Activated naive CD8-positive, alpha-beta T cell treated with anti-CD3 and anti-CD28 coated beads, Interleukin-2, amount 10 ng/mL, durations not matched to agents 7 days and 5 days (primary cell): ENCODE results near the gene FKBP1B. TPM values are rescaled to one million over a fixed set of nuclear protein-coding genes. Genes with fewer than 3 reads are reported as not detected.
"Not testable (repeated sequence)": the region's sequence is repeated elsewhere in the genome, so short reads cannot be mapped to it uniquely, and the experiment has no call there.

Source experiments
- ATAC-seq: fragments of 150-1000 bp; cut with Tn5 transposase; one replicate; pipeline ENCODE4 v1.10.0; 2021; ENCODE audit warnings: low read depth, moderate library complexity
- POLR2A ChIA-PET: fragments of 350-600 bp; sonication (Branson Sonifier 250); formaldehyde crosslinking; loops from one replicate; lab custom pipeline; 2021; ENCODE audit warnings: antibody characterized with exemption; lab: Charles Lee
- DNase-seq: peaks from one replicate; pipeline ENCODE4 v3.0.0; 2021
- H3K27ac Mint-ChIP-seq: one replicate; pipeline ENCODE4 v1.8.0; 2022; ENCODE audit warnings: mild to moderate bottlenecking, mixed read lengths
- H3K27me3 Mint-ChIP-seq: one replicate; pipeline ENCODE4 v1.8.0; 2022; ENCODE audit warnings: mild to moderate bottlenecking, moderate library complexity, mixed read lengths
- H3K36me3 Mint-ChIP-seq: one replicate; pipeline ENCODE4 v1.8.0; 2021; ENCODE audit warnings: mild to moderate bottlenecking, mixed read lengths
- H3K4me1 Mint-ChIP-seq: one replicate; pipeline ENCODE4 v1.8.0; 2021; ENCODE audit warnings: mixed read lengths
- H3K4me3 Mint-ChIP-seq: one replicate; pipeline ENCODE4 v1.8.0; 2022; ENCODE audit warnings: mild to moderate bottlenecking, moderate library complexity, mixed read lengths
- H3K9me3 Mint-ChIP-seq: one replicate; pipeline ENCODE4 v1.8.0; 2021; ENCODE audit warnings: mixed read lengths
- total RNA-seq, 2 experiments: library from RNA; stranded (reverse); gene quantifications; one replicate each; pipeline ENCODE4 v1.2.3, GENCODE V29; 2021

The FKBP1B gene
- total RNA-seq, 2 experiments from 2014 or later, result 4.0 to 4.3 TPM

- Mint-ChIP-seq H3K36me3 (peaks cover 10% of the 10 kb centered on the region), H3K27me3 (no peaks in the 10 kb centered on the region), H3K4me1 (peaks cover 23% of the 10 kb centered on the region), H3K27ac (peak overlapping the region; percentile 95), H3K4me3 (peak overlapping the region; percentile 96), H3K9me3 (no peaks in the 10 kb centered on the region)
- ATAC-seq (peak; percentile 71), DNase-seq (no peak)
- POLR2A ChIA-PET, result interaction anchor here (0.5 to 2.7 kb wide), 10 partner anchors 33 to 259 kb away, joined by 3 to 40 read pairs (median 5); partner anchors contain the start of genes ATAD2B, FAM228B, UBXN2A and WDCP
Measured at GRCh38 chr2:24083567-24084385, 34.2 kb downstream of the FKBP1B start.

- no peaks in the 10 kb centered on the region for H3K27me3 Mint-ChIP-seq
- peak within 1 kb of the TSS; percentile 96 for H3K4me3 Mint-ChIP-seq
- POLR2A ChIA-PET, result interaction anchor here (0.5 to 2.7 kb wide), 7 partner anchors 35 to 219 kb away, joined by 3 to 40 read pairs (median 8); partner anchors contain the start of genes ATAD2B, UBXN2A and WDCP
- H3K36me3 Mint-ChIP-seq, result peaks cover 10% of the 10 kb centered on the region
- peak; percentile 93 for ATAC-seq
- H3K27ac Mint-ChIP-seq, result peak within 1 kb of the TSS; percentile 95
- H3K4me1 Mint-ChIP-seq, result peaks cover 25% of the 10 kb centered on the region
- DNase-seq, result peak; percentile 96
- H3K9me3 Mint-ChIP-seq, result no peaks in the 10 kb centered on the region
Measured at GRCh38 chr2:24084386-24085199, 35.1 kb downstream of the FKBP1B start, which contains the start of gene TP53I3. Gene TP53I3 (minus strand): TSS chr2:24084834. CDS start chr2:24084326, 508 bp downstream.

- H3K27me3 Mint-ChIP-seq, result no peaks in the 10 kb centered on the region
- peak overlapping the region; percentile 96 for H3K4me3 Mint-ChIP-seq
- no peak for DNase-seq
- no peaks in the 10 kb centered on the region for H3K9me3 Mint-ChIP-seq
- no peak for ATAC-seq
- peaks cover 25% of the 10 kb centered on the region for H3K4me1 Mint-ChIP-seq
- POLR2A ChIA-PET, result interaction anchor here (2.4 to 2.7 kb wide), 3 partner anchors 37 to 158 kb away, joined by 8 to 40 read pairs (median 10); partner anchors contain the start of genes ATAD2B and UBXN2A
- H3K27ac Mint-ChIP-seq, result peak overlapping the region; percentile 74
- peaks cover 10% of the 10 kb centered on the region for H3K36me3 Mint-ChIP-seq
Measured at GRCh38 chr2:24085200-24085489, 35.6 kb downstream of the FKBP1B start.

- H3K4me3 Mint-ChIP-seq, result no peak overlapping the region
- POLR2A ChIA-PET, result no interaction called here
- H3K27ac Mint-ChIP-seq, result no peak overlapping the region
- ATAC-seq (no peak), DNase-seq (no peak)
- H3K4me1 Mint-ChIP-seq, result peaks cover 23% of the 10 kb centered on the region
- no peaks in the 10 kb centered on the region for H3K9me3 Mint-ChIP-seq
- no peaks in the 10 kb centered on the region for H3K27me3 Mint-ChIP-seq
- peaks cover 8% of the 10 kb centered on the region for H3K36me3 Mint-ChIP-seq
Measured at GRCh38 chr2:24086241-24086640, 36.7 kb downstream of the FKBP1B start.

- DNase-seq, result no peak
- H3K27ac Mint-ChIP-seq, result no peak overlapping the region
- H3K9me3 Mint-ChIP-seq, result no peaks in the 10 kb centered on the region
- H3K4me3 Mint-ChIP-seq, result no peak overlapping the region
- no peaks in the 10 kb centered on the region for H3K27me3 Mint-ChIP-seq
- ATAC-seq, result no peak
- POLR2A ChIA-PET, result no interaction called here
- H3K4me1 Mint-ChIP-seq, result peaks cover 23% of the 10 kb centered on the region
- H3K36me3 Mint-ChIP-seq, result peaks cover 6% of the 10 kb centered on the region
Measured at GRCh38 chr2:24087032-24087431, 37.5 kb downstream of the FKBP1B start.

GRCh38 chr2:24088821-24089359 lies 39.3 kb downstream of the FKBP1B start:
- DNase-seq, result no peak
- Mint-ChIP-seq H3K27ac (no peak overlapping the region), H3K4me3 (no peak overlapping the region), H3K27me3 (no peaks in the 10 kb centered on the region), H3K4me1 (peaks cover 13% of the 10 kb centered on the region), H3K9me3 (peaks cover 2% of the 10 kb centered on the region), H3K36me3 (peaks cover 4% of the 10 kb centered on the region)
- no peak for ATAC-seq
- POLR2A ChIA-PET, result no interaction called here

- POLR2A ChIA-PET, H3K27ac Mint-ChIP-seq: not testable (repeated sequence)
Measured at GRCh38 chr2:24093270-24093669, 43.7 kb downstream of the FKBP1B start.

GRCh38 chr2:24095171-24095677 lies 45.7 kb downstream of the FKBP1B start:
- H3K4me3 Mint-ChIP-seq, POLR2A ChIA-PET: not testable (repeated sequence)
- H3K36me3 Mint-ChIP-seq, result peaks cover 14% of the 10 kb centered on the region

More at GRCh38 chr2:24093270-24093669, 43.7 kb downstream of the FKBP1B start:
- not testable (repeated sequence) for H3K27me3 Mint-ChIP-seq, H3K4me3 Mint-ChIP-seq, H3K4me1 Mint-ChIP-seq, H3K9me3 Mint-ChIP-seq, DNase-seq, ATAC-seq
- peaks cover 12% of the 10 kb centered on the region for H3K36me3 Mint-ChIP-seq

GRCh38 chr2:24100732-24101131 lies 51.2 kb downstream of the FKBP1B start:
- POLR2A ChIA-PET, result not testable (repeated sequence)

More at GRCh38 chr2:24095171-24095677, 45.7 kb downstream of the FKBP1B start:
- not testable (repeated sequence) for DNase-seq, H3K9me3 Mint-ChIP-seq, ATAC-seq, H3K27me3 Mint-ChIP-seq, H3K27ac Mint-ChIP-seq, H3K4me1 Mint-ChIP-seq

GRCh38 chr2:24101992-24102391 lies 52.5 kb downstream of the FKBP1B start:
- no peak for DNase-seq
- Mint-ChIP-seq H3K4me3 (no peak overlapping the region), H3K27me3 (peaks cover 3% of the 10 kb centered on the region), H3K27ac (no peak overlapping the region), H3K36me3 (peaks cover 9% of the 10 kb centered on the region), H3K4me1 (no peaks in the 10 kb centered on the region), H3K9me3 (peaks cover 14% of the 10 kb centered on the region)
- POLR2A ChIA-PET, result no interaction called here
- no peak for ATAC-seq

More at GRCh38 chr2:24100732-24101131, 51.2 kb downstream of the FKBP1B start:
- H3K27me3 Mint-ChIP-seq, H3K4me3 Mint-ChIP-seq, H3K4me1 Mint-ChIP-seq, DNase-seq, H3K27ac Mint-ChIP-seq, ATAC-seq, H3K9me3 Mint-ChIP-seq: not testable (repeated sequence)
- peaks cover 14% of the 10 kb centered on the region for H3K36me3 Mint-ChIP-seq

GRCh38 chr2:24102677-24103076 lies 53.1 kb downstream of the FKBP1B start:
- DNase-seq, result no peak
- peaks cover 15% of the 10 kb centered on the region for H3K9me3 Mint-ChIP-seq
- no peaks in the 10 kb centered on the region for H3K4me1 Mint-ChIP-seq
- peaks cover 9% of the 10 kb centered on the region for H3K36me3 Mint-ChIP-seq
- H3K27ac Mint-ChIP-seq, result no peak overlapping the region
- ATAC-seq, result no peak
- POLR2A ChIA-PET, result no interaction called here
- no peak overlapping the region for H3K4me3 Mint-ChIP-seq
- H3K27me3 Mint-ChIP-seq, result peaks cover 2% of the 10 kb centered on the region

- Mint-ChIP-seq H3K27ac (no peak overlapping the region), H3K4me3 (no peak overlapping the region), H3K4me1 (no peaks in the 10 kb centered on the region), H3K27me3 (peaks cover 2% of the 10 kb centered on the region), H3K9me3 (peaks cover 19% of the 10 kb centered on the region), H3K36me3 (peaks cover 10% of the 10 kb centered on the region)
- ATAC-seq (no peak), DNase-seq (no peak)
- POLR2A ChIA-PET, result no interaction called here
Measured at GRCh38 chr2:24104110-24104650, 54.6 kb downstream of the FKBP1B start.

- DNase-seq (no peak), ATAC-seq (no peak)
- peaks cover 17% of the 10 kb centered on the region for H3K9me3 Mint-ChIP-seq
- H3K27me3 Mint-ChIP-seq, result peaks cover 2% of the 10 kb centered on the region
- H3K4me3 Mint-ChIP-seq, result no peak overlapping the region
- peaks cover 8% of the 10 kb centered on the region for H3K36me3 Mint-ChIP-seq
- no peaks in the 10 kb centered on the region for H3K4me1 Mint-ChIP-seq
- no peak overlapping the region for H3K27ac Mint-ChIP-seq
- POLR2A ChIA-PET, result no interaction called here
Measured at GRCh38 chr2:24104906-24105305, 55.4 kb downstream of the FKBP1B start.
